ENCODE data around the gene OSBP2. TPM values are rescaled to one million over a fixed set of nuclear protein-coding genes. Genes with fewer than 3 reads are reported as not detected.
A peak's percentile ranks its signal among the peaks of the same experiment; 100 is the strongest.

Gene OSBP2
- total and polyA plus RNA-seq, 2 of the 13 experiments (the other 11 are each of a cell fraction or from before 2014, with no cell fraction given), result 5.0 to 7.7 TPM

DNA sequence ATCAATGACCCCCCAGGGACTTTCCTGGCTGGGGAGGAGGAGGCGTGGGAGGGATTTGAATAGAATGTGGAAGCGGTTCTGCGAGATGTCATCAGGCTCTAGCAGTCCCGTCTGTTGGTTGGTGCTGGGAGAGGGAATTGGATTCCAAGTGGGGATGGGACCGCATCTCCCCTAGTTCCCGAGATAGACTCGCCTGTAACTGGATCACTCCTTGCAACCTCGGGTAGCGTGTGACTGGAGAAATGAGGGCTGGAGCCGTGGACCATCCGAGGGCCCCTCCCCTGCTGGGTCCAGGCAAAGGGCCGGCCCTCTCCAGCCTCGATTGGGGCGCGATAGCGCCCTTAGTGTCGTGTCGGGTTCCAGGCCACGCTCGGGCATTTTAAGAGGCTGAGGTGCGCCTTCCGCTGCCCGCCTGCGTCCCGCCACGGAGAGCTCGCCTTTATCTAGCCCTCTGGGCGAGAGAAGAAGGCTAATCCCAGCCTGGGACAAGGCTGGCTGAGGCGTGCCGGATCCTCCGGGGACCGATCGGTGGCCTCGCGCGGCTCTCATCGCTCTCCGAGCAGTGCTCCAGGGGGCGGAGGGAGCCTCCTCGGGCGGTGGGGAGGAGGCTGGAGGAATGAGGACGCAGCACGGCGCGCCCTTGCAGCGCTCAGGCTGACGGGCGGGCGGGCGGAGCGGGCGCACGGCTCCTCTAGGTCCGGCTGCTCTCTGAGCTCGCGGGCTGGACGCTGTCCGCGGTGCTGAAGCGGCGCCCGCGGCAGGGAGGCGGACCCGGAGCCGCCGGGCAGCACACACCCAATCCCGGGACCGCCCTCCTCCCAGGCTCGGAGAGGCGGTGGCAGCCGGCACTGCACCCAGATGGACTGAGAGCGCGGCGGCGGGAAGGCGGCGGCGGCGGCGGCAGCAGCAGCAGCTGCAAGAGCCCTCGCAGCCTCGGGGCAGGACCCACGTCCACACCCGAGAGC lies 107.8 kb downstream of the OSBP2 start (continued):
- TF ChIP-seq, protein P1, sequence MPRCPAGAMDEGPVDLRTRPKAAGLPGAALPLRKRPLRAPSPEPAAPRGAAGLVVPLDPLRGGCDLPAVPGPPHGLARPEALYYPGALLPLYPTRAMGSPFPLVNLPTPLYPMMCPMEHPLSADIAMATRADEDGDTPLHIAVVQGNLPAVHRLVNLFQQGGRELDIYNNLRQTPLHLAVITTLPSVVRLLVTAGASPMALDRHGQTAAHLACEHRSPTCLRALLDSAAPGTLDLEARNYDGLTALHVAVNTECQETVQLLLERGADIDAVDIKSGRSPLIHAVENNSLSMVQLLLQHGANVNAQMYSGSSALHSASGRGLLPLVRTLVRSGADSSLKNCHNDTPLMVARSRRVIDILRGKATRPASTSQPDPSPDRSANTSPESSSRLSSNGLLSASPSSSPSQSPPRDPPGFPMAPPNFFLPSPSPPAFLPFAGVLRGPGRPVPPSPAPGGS (CRISPR knock-in tag; IDR thresholded peaks at IDR 0.05), result peak; percentile 99
- TF ChIP-seq, protein P2, sequence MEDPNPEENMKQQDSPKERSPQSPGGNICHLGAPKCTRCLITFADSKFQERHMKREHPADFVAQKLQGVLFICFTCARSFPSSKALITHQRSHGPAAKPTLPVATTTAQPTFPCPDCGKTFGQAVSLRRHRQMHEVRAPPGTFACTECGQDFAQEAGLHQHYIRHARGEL (CRISPR knock-in tag; IDR thresholded peaks at IDR 0.05), result no peak
- TF ChIP-seq ZFYVE20 (CRISPR knock-in tag; IDR thresholded peaks at IDR 0.05; ENCODE audit: borderline replicate concordance, low read depth) (peak; percentile 96), ZNF678 (CRISPR knock-in tag; IDR thresholded peaks at IDR 0.05) (peak; percentile 98), ZNF607 (CRISPR knock-in tag; IDR thresholded peaks at IDR 0.05; ENCODE audit: borderline replicate concordance) (peak; percentile 99)
- TF ChIP-seq, protein P3, sequence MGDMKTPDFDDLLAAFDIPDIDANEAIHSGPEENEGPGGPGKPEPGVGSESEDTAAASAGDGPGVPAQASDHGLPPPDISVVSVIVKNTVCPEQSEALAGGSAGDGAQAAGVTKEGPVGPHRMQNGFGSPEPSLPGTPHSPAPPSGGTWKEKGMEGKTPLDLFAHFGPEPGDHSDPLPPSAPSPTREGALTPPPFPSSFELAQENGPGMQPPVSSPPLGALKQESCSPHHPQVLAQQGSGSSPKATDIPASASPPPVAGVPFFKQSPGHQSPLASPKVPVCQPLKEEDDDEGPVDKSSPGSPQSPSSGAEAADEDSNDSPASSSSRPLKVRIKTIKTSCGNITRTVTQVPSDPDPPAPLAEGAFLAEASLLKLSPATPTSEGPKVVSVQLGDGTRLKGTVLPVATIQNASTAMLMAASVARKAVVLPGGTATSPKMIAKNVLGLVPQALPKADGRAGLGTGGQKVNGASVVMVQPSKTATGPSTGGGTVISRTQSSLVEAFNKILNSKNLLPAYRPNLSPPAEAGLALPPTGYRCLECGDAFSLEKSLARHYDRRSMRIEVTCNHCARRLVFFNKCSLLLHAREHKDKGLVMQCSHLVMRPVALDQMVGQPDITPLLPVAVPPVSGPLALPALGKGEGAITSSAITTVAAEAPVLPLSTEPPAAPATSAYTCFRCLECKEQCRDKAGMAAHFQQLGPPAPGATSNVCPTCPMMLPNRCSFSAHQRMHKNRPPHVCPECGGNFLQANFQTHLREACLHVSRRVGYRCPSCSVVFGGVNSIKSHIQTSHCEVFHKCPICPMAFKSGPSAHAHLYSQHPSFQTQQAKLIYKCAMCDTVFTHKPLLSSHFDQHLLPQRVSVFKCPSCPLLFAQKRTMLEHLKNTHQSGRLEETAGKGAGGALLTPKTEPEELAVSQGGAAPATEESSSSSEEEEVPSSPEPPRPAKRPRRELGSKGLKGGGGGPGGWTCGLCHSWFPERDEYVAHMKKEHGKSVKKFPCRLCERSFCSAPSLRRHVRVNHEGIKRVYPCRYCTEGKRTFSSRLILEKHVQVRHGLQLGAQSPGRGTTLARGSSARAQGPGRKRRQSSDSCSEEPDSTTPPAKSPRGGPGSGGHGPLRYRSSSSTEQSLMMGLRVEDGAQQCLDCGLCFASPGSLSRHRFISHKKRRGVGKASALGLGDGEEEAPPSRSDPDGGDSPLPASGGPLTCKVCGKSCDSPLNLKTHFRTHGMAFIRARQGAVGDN (CRISPR knock-in tag; IDR thresholded peaks at IDR 0.05), result peak; percentile 87
- TF ChIP-seq, protein P4, sequence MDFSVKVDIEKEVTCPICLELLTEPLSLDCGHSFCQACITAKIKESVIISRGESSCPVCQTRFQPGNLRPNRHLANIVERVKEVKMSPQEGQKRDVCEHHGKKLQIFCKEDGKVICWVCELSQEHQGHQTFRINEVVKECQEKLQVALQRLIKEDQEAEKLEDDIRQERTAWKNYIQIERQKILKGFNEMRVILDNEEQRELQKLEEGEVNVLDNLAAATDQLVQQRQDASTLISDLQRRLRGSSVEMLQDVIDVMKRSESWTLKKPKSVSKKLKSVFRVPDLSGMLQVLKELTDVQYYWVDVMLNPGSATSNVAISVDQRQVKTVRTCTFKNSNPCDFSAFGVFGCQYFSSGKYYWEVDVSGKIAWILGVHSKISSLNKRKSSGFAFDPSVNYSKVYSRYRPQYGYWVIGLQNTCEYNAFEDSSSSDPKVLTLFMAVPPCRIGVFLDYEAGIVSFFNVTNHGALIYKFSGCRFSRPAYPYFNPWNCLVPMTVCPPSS (IDR thresholded peaks at IDR 0.05), result no peak
- TF ChIP-seq, protein P5, sequence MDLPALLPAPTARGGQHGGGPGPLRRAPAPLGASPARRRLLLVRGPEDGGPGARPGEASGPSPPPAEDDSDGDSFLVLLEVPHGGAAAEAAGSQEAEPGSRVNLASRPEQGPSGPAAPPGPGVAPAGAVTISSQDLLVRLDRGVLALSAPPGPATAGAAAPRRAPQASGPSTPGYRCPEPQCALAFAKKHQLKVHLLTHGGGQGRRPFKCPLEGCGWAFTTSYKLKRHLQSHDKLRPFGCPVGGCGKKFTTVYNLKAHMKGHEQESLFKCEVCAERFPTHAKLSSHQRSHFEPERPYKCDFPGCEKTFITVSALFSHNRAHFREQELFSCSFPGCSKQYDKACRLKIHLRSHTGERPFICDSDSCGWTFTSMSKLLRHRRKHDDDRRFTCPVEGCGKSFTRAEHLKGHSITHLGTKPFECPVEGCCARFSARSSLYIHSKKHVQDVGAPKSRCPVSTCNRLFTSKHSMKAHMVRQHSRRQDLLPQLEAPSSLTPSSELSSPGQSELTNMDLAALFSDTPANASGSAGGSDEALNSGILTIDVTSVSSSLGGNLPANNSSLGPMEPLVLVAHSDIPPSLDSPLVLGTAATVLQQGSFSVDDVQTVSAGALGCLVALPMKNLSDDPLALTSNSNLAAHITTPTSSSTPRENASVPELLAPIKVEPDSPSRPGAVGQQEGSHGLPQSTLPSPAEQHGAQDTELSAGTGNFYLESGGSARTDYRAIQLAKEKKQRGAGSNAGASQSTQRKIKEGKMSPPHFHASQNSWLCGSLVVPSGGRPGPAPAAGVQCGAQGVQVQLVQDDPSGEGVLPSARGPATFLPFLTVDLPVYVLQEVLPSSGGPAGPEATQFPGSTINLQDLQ (CRISPR knock-in tag; IDR thresholded peaks at IDR 0.05), result peak; percentile 95
- TF ChIP-seq, protein P6, sequence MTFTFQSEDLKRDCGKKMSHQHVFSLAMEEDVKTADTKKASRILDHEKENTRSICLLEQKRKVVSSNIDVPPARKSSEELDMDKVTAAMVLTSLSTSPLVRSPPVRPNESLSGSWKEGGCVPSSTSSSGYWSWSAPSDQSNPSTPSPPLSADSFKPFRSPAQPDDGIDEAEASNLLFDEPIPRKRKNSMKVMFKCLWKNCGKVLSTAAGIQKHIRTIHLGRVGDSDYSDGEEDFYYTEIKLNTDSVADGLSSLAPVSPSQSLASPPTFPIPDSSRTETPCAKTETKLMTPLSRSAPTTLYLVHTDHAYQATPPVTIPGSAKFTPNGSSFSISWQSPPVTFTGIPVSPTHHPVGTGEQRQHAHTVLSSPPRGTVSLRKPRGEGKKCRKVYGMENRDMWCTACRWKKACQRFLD (CRISPR knock-in tag; IDR thresholded peaks at IDR 0.05; ENCODE audit: borderline replicate concordance), result peak; percentile 95; the same call in 1 of the 2 replicates
- TF ChIP-seq, protein P7, sequence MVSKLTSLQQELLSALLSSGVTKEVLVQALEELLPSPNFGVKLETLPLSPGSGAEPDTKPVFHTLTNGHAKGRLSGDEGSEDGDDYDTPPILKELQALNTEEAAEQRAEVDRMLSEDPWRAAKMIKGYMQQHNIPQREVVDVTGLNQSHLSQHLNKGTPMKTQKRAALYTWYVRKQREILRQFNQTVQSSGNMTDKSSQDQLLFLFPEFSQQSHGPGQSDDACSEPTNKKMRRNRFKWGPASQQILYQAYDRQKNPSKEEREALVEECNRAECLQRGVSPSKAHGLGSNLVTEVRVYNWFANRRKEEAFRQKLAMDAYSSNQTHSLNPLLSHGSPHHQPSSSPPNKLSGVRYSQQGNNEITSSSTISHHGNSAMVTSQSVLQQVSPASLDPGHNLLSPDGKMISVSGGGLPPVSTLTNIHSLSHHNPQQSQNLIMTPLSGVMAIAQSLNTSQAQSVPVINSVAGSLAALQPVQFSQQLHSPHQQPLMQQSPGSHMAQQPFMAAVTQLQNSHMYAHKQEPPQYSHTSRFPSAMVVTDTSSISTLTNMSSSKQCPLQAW (CRISPR knock-in tag; IDR thresholded peaks at IDR 0.05), result no peak
